GM18868 (cell line): ENCODE results near the gene ADGRV1.
A peak's percentile ranks its signal among the peaks of the same experiment; 100 is the strongest.
"Not testable (repeated sequence)": the region's sequence is repeated elsewhere in the genome, so short reads cannot be mapped to it uniquely, and the experiment has no call there.

Experiments
- ATAC-seq: cut with Tn5 transposase; IDR thresholded peaks from one replicate; pipeline ENCODE4 v1.9.1; 2021; ENCODE audit warnings: mild to moderate bottlenecking, moderate library complexity; ENCODE audit not compliant: unreplicated experiment

The ADGRV1 gene

GRCh38 chr5:90551376-90551775 is 7.2 kb upstream of the ADGRV1 start:
- ATAC-seq = no peak

GRCh38 chr5:90553711-90554110 is 4.9 kb upstream of the ADGRV1 start:
- ATAC-seq = no peak

GRCh38 chr5:90554358-90555006 is 4.1 kb upstream of the ADGRV1 start:
- peak; percentile 47 for ATAC-seq

GRCh38 chr5:90555666-90556065 is 2.9 kb upstream of the ADGRV1 start:
- ATAC-seq = no peak

- ATAC-seq = no peak
Observed at GRCh38 chr5:90557391-90557790, 1.2 kb upstream of the ADGRV1 start.

- no peak for ATAC-seq
Observed at GRCh38 chr5:90557871-90558270, 726 bp upstream of the ADGRV1 start.

GRCh38 chr5:90560771-90561170 is 2.2 kb downstream of the ADGRV1 start:
- ATAC-seq = no peak

GRCh38 chr5:90561766-90562165 is 3.2 kb downstream of the ADGRV1 start:
- no peak for ATAC-seq

GRCh38 chr5:90562341-90562740 is 3.7 kb downstream of the ADGRV1 start:
- no peak for ATAC-seq

GRCh38 chr5:90563108-90563507 is 4.5 kb downstream of the ADGRV1 start:
- no peak for ATAC-seq

- no peak for ATAC-seq
Observed at GRCh38 chr5:90565491-90565890, 6.9 kb downstream of the ADGRV1 start.

- ATAC-seq = peak; percentile 66
Observed at GRCh38 chr5:90569084-90569483, 10.5 kb downstream of the ADGRV1 start.

- no peak for ATAC-seq
Observed at GRCh38 chr5:90570034-90570433, 11.4 kb downstream of the ADGRV1 start.

- peak; percentile 77 for ATAC-seq
Observed at GRCh38 chr5:90571147-90571773, 12.7 kb downstream of the ADGRV1 start.

GRCh38 chr5:90575712-90576111 is 17.1 kb downstream of the ADGRV1 start:
- ATAC-seq = no peak

GRCh38 chr5:90576566-90576965 is 18.0 kb downstream of the ADGRV1 start:
- ATAC-seq = not testable (repeated sequence)

GRCh38 chr5:90579905-90580304 is 21.3 kb downstream of the ADGRV1 start:
- not testable (repeated sequence) for ATAC-seq

GRCh38 chr5:90581956-90582355 is 23.4 kb downstream of the ADGRV1 start:
- no peak for ATAC-seq

- ATAC-seq = no peak
Observed at GRCh38 chr5:90585337-90585986, 26.9 kb downstream of the ADGRV1 start.

GRCh38 chr5:90586469-90586868 is 27.9 kb downstream of the ADGRV1 start:
- no peak for ATAC-seq

- no peak for ATAC-seq
Observed at GRCh38 chr5:90590170-90590569, 31.6 kb downstream of the ADGRV1 start.

GRCh38 chr5:90593083-90593482 is 34.5 kb downstream of the ADGRV1 start:
- not testable (repeated sequence) for ATAC-seq
